HTR-8/SVneo (cell line): ENCODE data around the gene RGP1.
A peak's percentile ranks its signal among the peaks of the same experiment; 100 is the strongest.

ENCODE experiments used
- DNase-seq: peaks from one replicate; pipeline ENCODE4 v3.0.0; 2011; ENCODE audit warnings: low spot score, mixed read lengths; ENCODE audit not compliant: insufficient read length
- FAIRE-seq: peaks from 2 replicates; lab custom pipeline; 2011; peaks lifted over from hg19 to GRCh38; lab: Jason Lieb, UNC

The RGP1 gene

DNA sequence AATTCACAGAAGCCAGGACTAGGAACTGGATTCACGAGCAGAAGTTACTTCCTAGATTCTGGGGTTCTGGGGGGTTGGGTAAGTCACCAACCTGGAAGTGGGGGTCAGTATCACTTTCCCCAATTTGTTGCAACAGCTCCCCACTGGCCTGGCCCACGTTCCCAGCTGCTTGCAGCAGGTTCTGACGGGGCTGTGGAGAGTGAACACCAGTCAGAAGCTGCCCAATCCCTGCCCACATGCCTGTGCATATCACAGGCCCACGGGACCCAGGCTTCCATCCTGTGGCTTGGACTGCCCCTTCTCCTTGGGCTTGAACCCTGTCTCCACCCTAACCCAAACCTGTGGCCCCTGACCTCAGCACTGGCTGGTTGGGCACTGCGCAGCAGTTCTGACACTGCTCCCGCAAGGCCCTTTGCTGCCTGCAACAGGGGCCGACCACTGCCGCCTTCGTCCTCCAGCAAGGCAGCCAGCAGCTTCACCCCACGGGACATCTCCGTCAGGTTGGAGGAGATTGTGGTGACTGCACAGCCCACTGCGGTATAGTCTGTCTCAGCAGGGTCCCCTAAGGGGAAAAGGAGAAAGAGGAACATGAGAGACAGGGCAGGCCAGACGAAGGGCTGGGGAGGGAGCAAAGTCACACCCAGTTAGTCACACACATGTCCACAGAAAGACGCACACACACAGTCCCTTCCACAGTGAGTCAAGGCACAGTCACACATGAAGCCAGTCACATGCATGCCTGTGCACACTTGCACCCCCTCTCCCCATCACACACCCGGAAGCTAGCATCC is 30.2 kb upstream of the RGP1 start:
- DNase-seq (no peak), FAIRE-seq (no peak)

GRCh38 chr9:35719546-35719945 is 29.5 kb upstream of the RGP1 start:
- DNase-seq (no peak), FAIRE-seq (no peak)

GRCh38 chr9:35723426-35723825 is 25.7 kb upstream of the RGP1 start:
- DNase-seq: no peak
- FAIRE-seq: no peak

DNA sequence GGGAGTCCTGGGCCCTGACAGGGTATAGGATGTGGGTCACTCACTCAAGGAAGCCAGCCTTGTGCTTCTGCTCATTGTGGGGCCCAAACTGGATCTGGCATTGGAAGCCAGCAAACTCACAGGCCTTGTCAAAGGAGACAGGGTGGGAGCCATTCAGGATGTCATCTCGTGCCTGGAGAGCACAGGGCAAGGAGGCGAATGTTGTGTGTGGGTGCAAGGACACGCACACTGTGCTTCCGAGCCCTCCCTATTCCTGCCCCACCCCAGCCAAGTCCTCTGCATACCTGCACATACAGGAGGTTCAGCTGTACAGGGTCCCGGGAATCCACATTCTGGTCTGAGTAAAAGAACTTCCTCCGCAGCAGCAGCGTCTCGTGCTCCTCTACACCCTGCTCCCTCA is 25.2 kb upstream of the RGP1 start:
- FAIRE-seq: no peak
- no peak for DNase-seq

GRCh38 chr9:35725362-35725761 is 23.7 kb upstream of the RGP1 start:
- DNase-seq: no peak
- no peak for FAIRE-seq

DNA sequence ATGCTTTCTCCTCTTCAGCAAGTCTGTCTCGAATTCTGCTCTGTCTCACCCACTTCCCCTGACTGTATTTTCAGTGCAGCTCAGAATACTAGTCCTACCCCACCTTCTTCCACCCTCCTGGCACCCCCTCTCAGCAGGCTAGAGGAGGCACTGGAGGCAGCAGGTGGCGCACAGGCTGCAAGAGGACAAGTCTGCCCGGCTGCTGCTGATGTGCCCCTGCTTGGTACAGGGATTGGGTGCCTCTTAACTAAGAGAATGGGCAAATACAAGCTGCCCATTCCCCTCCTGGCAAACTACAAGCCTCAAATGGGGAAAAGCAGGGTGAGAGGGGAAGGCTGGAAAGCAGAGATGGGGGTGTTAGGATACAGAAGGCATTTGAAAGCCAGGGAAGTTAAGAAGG is 22.2 kb upstream of the RGP1 start:
- DNase-seq (no peak), FAIRE-seq (no peak)

DNA sequence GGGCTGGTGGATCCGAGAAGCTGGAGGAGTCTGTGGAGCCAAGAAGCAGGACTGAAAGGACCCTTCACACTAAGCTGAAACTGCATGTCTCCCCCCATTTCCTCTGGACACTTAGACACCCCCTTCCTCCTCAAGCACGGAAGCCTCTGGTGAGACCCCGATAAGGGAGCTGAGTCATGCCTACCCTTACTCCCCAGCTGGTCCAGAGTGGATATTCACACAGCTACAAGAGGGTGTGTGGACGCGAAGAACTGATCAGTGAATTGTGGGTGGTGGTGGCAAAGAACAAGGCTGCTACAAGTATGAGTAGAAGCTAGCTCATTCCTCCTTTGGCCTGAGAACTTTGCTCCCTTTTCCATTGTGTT is 21.4 kb upstream of the RGP1 start:
- DNase-seq (no peak), FAIRE-seq (no peak)

DNA sequence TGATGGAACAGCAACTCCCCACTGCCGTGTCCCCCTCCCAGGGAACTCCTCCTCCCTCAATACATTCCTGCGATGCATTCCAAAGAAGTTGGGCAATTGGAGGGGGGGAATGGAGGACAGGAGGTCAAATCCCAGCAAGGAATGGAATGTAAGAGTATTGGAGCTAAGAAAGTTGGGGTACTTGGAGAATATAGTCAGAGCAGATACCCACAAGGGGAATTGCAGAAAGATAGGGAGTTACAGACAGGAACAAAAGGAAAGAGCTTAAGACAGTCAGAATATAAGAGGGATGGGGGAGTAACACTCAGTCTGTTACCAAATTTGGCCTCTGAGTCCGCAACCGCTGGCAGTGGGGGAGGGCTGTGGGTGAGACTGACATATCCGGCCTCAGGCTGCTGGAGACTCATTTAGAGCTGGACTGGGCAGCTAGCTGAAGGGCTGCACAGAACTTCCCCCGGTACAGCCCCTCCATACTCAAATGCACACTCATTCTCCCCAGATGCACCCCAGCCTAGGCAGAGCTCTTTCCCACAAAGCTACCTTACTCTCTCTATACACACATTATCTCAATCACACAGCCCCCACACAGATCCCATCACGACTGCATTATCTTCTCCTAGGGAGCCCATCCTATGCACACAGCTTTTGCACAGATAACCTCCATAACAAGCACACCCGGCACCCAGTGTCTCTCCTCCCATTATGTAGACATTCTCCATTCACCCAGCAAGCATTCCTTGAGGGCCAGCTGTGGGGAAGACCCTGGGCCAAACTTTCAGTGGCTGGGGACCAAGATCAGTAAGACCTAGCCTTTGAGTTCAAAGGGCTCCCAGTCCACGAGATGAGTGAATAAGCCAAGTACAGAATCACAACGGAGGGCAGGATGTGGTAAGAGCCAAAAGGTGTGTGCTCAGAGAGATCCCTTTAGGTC is 20.8 kb upstream of the RGP1 start:
- DNase-seq: peak; percentile 53
- no peak for FAIRE-seq

DNA sequence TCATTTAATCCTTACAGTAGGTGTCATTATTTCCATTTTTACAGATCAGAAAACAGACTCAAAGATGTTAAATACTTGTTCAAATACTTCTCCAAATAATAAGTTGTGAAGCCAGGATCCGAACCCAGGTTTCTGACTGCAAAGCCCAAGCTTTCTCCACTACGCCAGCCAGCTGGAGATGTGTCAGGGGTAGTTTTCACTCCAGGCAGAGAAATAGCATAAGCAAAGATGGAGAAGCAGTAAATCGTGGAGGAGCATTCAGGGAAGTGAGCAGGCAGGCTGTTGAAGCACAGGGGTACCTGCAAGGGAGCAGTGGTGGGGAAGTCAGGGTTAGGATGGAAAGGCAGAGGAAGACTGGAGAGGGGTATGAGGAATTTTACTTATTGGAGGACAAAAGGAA is 20.0 kb upstream of the RGP1 start:
- FAIRE-seq: no peak
- no peak for DNase-seq

- peak; percentile 63 for DNase-seq
- no peak for FAIRE-seq
Measured at GRCh38 chr9:35729700-35730485, 19.2 kb upstream of the RGP1 start.

- FAIRE-seq: no peak
Measured at GRCh38 chr9:35730486-35730854, 18.6 kb upstream of the RGP1 start.

GRCh38 chr9:35731415-35732184 is 17.5 kb upstream of the RGP1 start:
- FAIRE-seq (no peak), DNase-seq (no peak)

More at GRCh38 chr9:35730486-35730854, 18.6 kb upstream of the RGP1 start:
- no peak for DNase-seq

- no peak for FAIRE-seq
- peak; percentile 84 for DNase-seq
Measured at GRCh38 chr9:35732185-35732799, 16.8 kb upstream of the RGP1 start, which contains the start of the genes CREB3 and TLN1. CREB3 (plus strand) TSS chr9:35732666; CDS start chr9:35732773, 107 bp downstream. TLN1 (minus strand) TSS chr9:35732195; CDS start chr9:35725694, 6,501 bp downstream.

- FAIRE-seq: no peak
- peak; percentile 35 for DNase-seq
Measured at GRCh38 chr9:35732800-35733541, 16.1 kb upstream of the RGP1 start.

GRCh38 chr9:35734096-35734495 is 15.0 kb upstream of the RGP1 start:
- DNase-seq (no peak), FAIRE-seq (no peak)

DNA sequence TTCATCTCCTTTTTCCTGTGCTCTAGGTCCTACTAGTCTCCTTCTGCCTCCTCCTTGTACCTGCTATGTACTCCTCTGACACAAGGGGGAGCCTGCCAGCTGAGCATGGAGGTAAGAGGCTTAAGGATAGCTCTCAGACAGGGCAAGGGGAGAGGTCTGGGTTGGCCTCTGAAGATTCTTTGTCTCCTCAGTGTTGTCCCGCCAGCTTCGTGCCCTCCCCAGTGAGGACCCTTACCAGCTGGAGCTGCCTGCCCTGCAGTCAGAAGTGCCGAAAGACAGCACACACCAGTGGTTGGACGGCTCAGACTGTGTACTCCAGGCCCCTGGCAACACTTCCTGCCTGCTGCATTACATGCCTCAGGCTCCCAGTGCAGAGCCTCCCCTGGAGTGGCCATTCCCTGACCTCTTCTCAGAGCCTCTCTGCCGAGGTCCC is 12.9 kb upstream of the RGP1 start:
- FAIRE-seq: no peak
- DNase-seq: peak; percentile 42

- DNase-seq: no peak
- FAIRE-seq: no peak
Measured at GRCh38 chr9:35737143-35737542, 11.9 kb upstream of the RGP1 start.

GRCh38 chr9:35738186-35738585 is 10.9 kb upstream of the RGP1 start:
- FAIRE-seq: no peak
- DNase-seq: no peak

GRCh38 chr9:35738924-35739323 is 10.2 kb upstream of the RGP1 start:
- FAIRE-seq (no peak), DNase-seq (no peak)
